Neural progenitor cell (in vitro differentiated cells): Measurements from ENCODE around the gene KDELR3. TPM values are rescaled to one million over a fixed set of nuclear protein-coding genes. Genes with fewer than 3 reads are reported as not detected.

Experiments used
- DNase-seq: peaks from one replicate; pipeline ENCODE4 v3.0.0-alpha.2; 2016; ENCODE audit warnings: low spot score
- H2AFZ ChIP-seq: fragments of 200-600 bp; sonication (generic); replicated peaks from 2 replicates; pipeline ENCODE4 v1.6.1; 2016; ENCODE audit warnings: antibody characterized with exemption
- H3F3A ChIP-seq: fragments of 200-600 bp; sonication (generic); 2 replicates; pipeline ENCODE4 v1.6.1; 2016; ENCODE audit warnings: antibody characterized with exemption, low read depth
- H3K27ac ChIP-seq: fragments of 200-600 bp; sonication (generic); 2 replicates; pipeline ENCODE4 v1.5.1; 2016; ENCODE audit warnings: mild to moderate bottlenecking
- H3K27me3 ChIP-seq: fragments of 200-600 bp; sonication (generic); 2 replicates; pipeline ENCODE4 v1.6.1; 2016; ENCODE audit warnings: mild to moderate bottlenecking, moderate library complexity
- H3K36me3 ChIP-seq: fragments of 200-600 bp; sonication (generic); 2 replicates; pipeline ENCODE4 v1.5.1; 2016
- H3K4me1 ChIP-seq: fragments of 200-600 bp; sonication (generic); 2 replicates; pipeline ENCODE4 v1.6.1; 2016; ENCODE audit warnings: mixed run types
- H3K4me2 ChIP-seq: fragments of 200-600 bp; sonication (generic); 2 replicates; pipeline ENCODE4 v1.6.1; 2016
- H3K4me3 ChIP-seq: fragments of 200-600 bp; sonication (generic); 2 replicates; pipeline ENCODE4 v1.5.1; 2016
- H3K79me2 ChIP-seq: fragments of 200-600 bp; sonication (generic); 2 replicates; pipeline ENCODE4 v1.6.1; 2016; ENCODE audit warnings: low read depth
- H3K9ac ChIP-seq: fragments of 200-600 bp; sonication (generic); 2 replicates; pipeline ENCODE4 v1.6.1; 2016
- H3K9me3 ChIP-seq: fragments of 200-600 bp; sonication (generic); 2 replicates; pipeline ENCODE4 v1.5.1; 2016; ENCODE audit warnings: low read depth
- H4K20me1 ChIP-seq: fragments of 200-600 bp; sonication (generic); 2 replicates; pipeline ENCODE4 v1.6.1; 2016; ENCODE audit warnings: low read depth
- H3K27ac Mint-ChIP-seq: 3 replicates; pipeline ENCODE4 v1.8.0; 2021; ENCODE audit warnings: mixed read lengths
- H3K27me3 Mint-ChIP-seq: 2 replicates; pipeline ENCODE4 v1.8.0; 2022; ENCODE audit warnings: low read depth, mild to moderate bottlenecking, inconsistent platforms, moderate library complexity, mixed read lengths; ENCODE audit not compliant: insufficient read depth
- H3K36me3 Mint-ChIP-seq: 3 replicates; pipeline ENCODE4 v1.8.0; 2021; ENCODE audit warnings: mixed read lengths
- H3K4me1 Mint-ChIP-seq: 3 replicates; pipeline ENCODE4 v1.8.0; 2021; ENCODE audit warnings: mixed read lengths
- H3K4me3 Mint-ChIP-seq: 3 replicates; pipeline ENCODE4 v1.8.0; 2021; ENCODE audit warnings: mild to moderate bottlenecking, moderate library complexity, mixed read lengths
- H3K9me3 Mint-ChIP-seq: 3 replicates; pipeline ENCODE4 v1.8.0; 2020; ENCODE audit warnings: mixed read lengths
- EZH2 ChIP-seq: fragments of 200-600 bp; sonication (generic); IDR thresholded peaks from 2 replicates; pipeline ENCODE4 v1.6.1; 2017; ENCODE audit warnings: antibody characterized with exemption, mild to moderate bottlenecking, moderate library complexity
- EZH2phosphoT487 ChIP-seq: fragments of 200-600 bp; sonication (generic); IDR thresholded peaks from 2 replicates; pipeline ENCODE4 v1.6.1; 2017; ENCODE audit warnings: antibody characterized with exemption
- total RNA-seq: library from RNA; depleted of rRNA; stranded (reverse); fragments of >200 nt; gene quantifications from 2 replicates; pipeline ENCODE4 v1.2.3, GENCODE V29; 2015; ENCODE audit warnings: low replicate concordance
- TF ChIP-seq, protein P1 (sequence below): fragments of 200-600 bp; sonication (generic); IDR thresholded peaks from 2 replicates; pipeline ENCODE4 v1.5.1; 2017; ENCODE audit warnings: antibody characterized with exemption, mild to moderate bottlenecking

The KDELR3 gene
- 3.4 and 4.6 TPM in 2 replicates for total RNA-seq

DNA sequence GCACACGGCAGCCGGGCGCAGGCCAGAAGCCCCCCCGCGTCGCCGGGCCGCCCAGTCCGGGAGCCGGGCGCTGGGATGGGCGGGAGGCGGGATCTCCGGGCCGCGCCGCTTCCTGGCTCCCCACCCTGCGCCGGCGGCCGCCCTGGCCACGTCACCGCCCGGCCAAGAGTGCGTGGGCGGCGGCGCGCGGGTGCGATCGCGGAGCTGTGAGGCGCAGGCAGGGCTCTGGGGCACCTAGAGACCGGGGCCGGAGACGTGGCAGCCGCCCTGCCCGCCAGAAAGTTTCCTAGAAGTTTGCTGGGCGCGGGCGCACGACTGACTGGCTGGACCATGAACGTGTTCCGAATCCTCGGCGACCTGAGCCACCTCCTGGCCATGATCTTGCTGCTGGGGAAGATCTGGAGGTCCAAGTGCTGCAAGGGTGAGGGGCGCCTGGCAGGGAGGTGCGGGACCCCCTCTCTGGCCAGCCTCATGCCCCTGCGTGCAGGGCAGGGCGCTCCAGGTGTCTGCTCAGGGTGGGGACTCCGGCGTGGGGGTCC, at the start of gene KDELR3:
KDELR3 (plus strand) TSS at position 193 of the 539 bp plus-strand sequence; CDS start at position 331, 138 bp downstream.
- no peaks in the 10 kb centered on the region for H4K20me1 ChIP-seq
- H3K4me1 ChIP-seq: peaks cover 21% of the 10 kb centered on the region
- H3K36me3 ChIP-seq: no peaks in the 10 kb centered on the region
- H3K4me2 ChIP-seq: peak within 1 kb of the TSS; percentile 97
- Mint-ChIP-seq H3K4me3 (peak within 1 kb of the TSS; percentile 81), H3K9me3 (no peaks in the 10 kb centered on the region), H3K27me3 (peaks cover 36% of the 10 kb centered on the region), H3K4me1 (peaks cover 28% of the 10 kb centered on the region), H3K27ac (no peak within 1 kb of the TSS), H3K36me3 (no peaks in the 10 kb centered on the region)
- peaks cover 12% of the 10 kb centered on the region for H3F3A ChIP-seq
- DNase-seq: peak; percentile 54
- H3K27me3 ChIP-seq: peaks cover 60% of the 10 kb centered on the region
- no peaks in the 10 kb centered on the region for H3K79me2 ChIP-seq
- peak within 1 kb of the TSS; percentile 96 for H2AFZ ChIP-seq
- no peaks in the 10 kb centered on the region for H3K9me3 ChIP-seq
- TF ChIP-seq EZH2phosphoT487 (peak; percentile 39), EZH2 (peak; percentile 61)
- TF ChIP-seq, protein P1, sequence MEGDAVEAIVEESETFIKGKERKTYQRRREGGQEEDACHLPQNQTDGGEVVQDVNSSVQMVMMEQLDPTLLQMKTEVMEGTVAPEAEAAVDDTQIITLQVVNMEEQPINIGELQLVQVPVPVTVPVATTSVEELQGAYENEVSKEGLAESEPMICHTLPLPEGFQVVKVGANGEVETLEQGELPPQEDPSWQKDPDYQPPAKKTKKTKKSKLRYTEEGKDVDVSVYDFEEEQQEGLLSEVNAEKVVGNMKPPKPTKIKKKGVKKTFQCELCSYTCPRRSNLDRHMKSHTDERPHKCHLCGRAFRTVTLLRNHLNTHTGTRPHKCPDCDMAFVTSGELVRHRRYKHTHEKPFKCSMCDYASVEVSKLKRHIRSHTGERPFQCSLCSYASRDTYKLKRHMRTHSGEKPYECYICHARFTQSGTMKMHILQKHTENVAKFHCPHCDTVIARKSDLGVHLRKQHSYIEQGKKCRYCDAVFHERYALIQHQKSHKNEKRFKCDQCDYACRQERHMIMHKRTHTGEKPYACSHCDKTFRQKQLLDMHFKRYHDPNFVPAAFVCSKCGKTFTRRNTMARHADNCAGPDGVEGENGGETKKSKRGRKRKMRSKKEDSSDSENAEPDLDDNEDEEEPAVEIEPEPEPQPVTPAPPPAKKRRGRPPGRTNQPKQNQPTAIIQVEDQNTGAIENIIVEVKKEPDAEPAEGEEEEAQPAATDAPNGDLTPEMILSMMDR: no peak
- peak within 1 kb of the TSS; percentile 66 for H3K4me3 ChIP-seq
- H3K27ac ChIP-seq: no peak within 1 kb of the TSS
- peak within 1 kb of the TSS; percentile 22 for H3K9ac ChIP-seq

DNA sequence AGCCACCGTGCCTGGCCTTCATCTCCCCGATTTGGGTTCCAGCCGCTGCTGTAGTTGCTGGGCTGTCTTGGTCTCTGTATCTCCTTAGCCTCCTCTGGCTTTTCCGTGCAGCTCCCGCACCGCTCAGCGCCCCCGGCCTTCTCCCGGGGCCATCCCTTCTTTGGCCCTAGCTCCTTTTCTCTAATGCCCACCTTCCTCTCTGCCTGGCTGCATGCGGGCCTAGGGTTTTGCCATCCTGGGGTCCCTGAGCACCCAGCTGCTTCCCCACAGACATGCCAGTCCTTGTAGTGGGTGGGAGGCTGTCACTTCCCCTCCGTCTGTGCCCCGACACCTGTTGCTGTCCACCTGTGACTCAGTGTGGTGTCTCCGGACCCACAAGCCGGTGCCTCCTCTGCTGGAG, 49.3 kb upstream of the KDELR3 start:
- Histone ChIP-seq H2AFZ (no peak overlapping the region), H3K4me3 (no peak overlapping the region), H3K4me1 (peaks cover 7% of the 10 kb centered on the region), H3K79me2 (no peaks in the 10 kb centered on the region), H3F3A (no peaks in the 10 kb centered on the region), H3K9me3 (no peaks in the 10 kb centered on the region), H3K9ac (no peak overlapping the region), H3K27me3 (no peaks in the 10 kb centered on the region), H3K4me2 (no peak overlapping the region), H4K20me1 (no peaks in the 10 kb centered on the region), H3K27ac (no peak overlapping the region), H3K36me3 (no peaks in the 10 kb centered on the region)
- H3K27ac Mint-ChIP-seq: peak overlapping the region; percentile 9
- H3K9me3 Mint-ChIP-seq: no peaks in the 10 kb centered on the region
- TF ChIP-seq, protein P1: no peak
- TF ChIP-seq EZH2phosphoT487 (no peak), EZH2 (no peak)
- no peaks in the 10 kb centered on the region for H3K27me3 Mint-ChIP-seq
- peaks cover 19% of the 10 kb centered on the region for H3K4me1 Mint-ChIP-seq
- H3K4me3 Mint-ChIP-seq: peak overlapping the region; percentile 61
- no peaks in the 10 kb centered on the region for H3K36me3 Mint-ChIP-seq
- no peak for DNase-seq

DNA sequence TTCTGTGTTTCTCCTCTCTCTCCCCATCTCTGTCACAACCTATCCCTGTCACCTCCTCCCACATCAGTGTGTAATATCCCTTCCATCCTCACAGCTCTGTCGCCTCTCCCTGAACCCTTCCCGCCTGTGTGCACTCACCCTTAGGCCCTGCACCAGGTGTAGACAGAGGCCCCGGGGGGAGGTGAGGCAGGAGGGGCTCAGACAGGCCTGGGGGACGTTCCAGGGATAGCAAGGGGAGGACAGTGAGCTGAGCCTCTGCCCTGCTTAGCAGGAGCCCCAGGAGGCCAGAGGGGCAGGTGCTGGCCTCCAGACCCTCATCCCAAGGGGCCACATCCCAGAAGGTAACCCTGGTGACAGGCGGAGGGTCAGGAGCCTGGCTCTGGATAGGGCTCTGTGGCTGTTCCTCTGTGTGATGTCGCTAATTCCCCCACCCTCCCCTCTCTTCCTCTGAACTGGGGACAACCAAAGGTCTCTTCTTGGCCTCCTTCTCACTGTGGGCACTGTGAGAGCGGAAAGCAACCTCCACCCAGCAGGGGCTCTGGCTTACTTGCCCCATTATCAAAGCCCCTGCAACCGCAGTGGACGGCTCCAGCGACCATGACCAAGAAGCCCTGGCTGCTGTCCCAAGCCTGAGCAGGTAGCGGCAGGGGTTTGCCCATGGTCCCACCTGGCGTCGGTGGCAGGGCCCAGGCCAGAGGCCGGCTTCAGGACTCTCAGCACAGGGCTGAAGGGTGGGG, 48.6 kb upstream of the KDELR3 start:
- peak overlapping the region; percentile 9 for H3K27ac Mint-ChIP-seq
- peaks cover 14% of the 10 kb centered on the region for H3K4me1 ChIP-seq
- H3K4me3 ChIP-seq: no peak overlapping the region
- H3K27ac ChIP-seq: no peak overlapping the region
- H3K9me3 ChIP-seq: no peaks in the 10 kb centered on the region
- no peak overlapping the region for H3K4me3 Mint-ChIP-seq
- no peak for DNase-seq
- no peaks in the 10 kb centered on the region for H3K36me3 Mint-ChIP-seq
- no peaks in the 10 kb centered on the region for H3K27me3 ChIP-seq
- H2AFZ ChIP-seq: no peak overlapping the region
- TF ChIP-seq EZH2phosphoT487 (no peak), EZH2 (no peak)
- H3K27me3 Mint-ChIP-seq: no peaks in the 10 kb centered on the region
- no peaks in the 10 kb centered on the region for H3K9me3 Mint-ChIP-seq
- H3K79me2 ChIP-seq: no peaks in the 10 kb centered on the region
- H3K4me1 Mint-ChIP-seq: peaks cover 19% of the 10 kb centered on the region
- H4K20me1 ChIP-seq: no peaks in the 10 kb centered on the region
- H3K36me3 ChIP-seq: no peaks in the 10 kb centered on the region
- H3K9ac ChIP-seq: no peak overlapping the region
- H3K4me2 ChIP-seq: no peak overlapping the region
- peaks cover 4% of the 10 kb centered on the region for H3F3A ChIP-seq

DNA sequence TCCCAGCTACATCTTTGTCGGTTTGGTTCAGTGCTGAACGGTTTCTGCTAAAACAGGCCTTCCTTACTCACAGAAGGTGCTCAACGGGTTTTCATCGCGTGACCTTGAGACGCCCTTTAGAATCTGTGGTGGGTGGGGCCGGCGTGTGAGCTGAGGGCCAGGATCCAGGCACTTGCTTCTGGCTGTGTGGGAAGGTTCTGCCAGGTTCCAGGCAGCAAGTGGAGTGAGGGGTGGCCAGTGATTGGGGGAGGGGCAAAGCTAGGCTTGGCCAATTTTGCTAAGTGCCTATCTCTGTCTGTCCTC, 48.1 kb upstream of the KDELR3 start:
- Histone ChIP-seq H3K36me3 (no peaks in the 10 kb centered on the region), H4K20me1 (no peaks in the 10 kb centered on the region), H3K27ac (no peak overlapping the region), H3K27me3 (no peaks in the 10 kb centered on the region), H3K4me3 (no peak overlapping the region), H3F3A (peaks cover 4% of the 10 kb centered on the region), H2AFZ (no peak overlapping the region), H3K4me2 (no peak overlapping the region), H3K9ac (no peak overlapping the region), H3K4me1 (peaks cover 15% of the 10 kb centered on the region), H3K9me3 (no peaks in the 10 kb centered on the region), H3K79me2 (no peaks in the 10 kb centered on the region)
- DNase-seq: no peak
- H3K27ac Mint-ChIP-seq: no peak overlapping the region
- no peaks in the 10 kb centered on the region for H3K36me3 Mint-ChIP-seq
- no peaks in the 10 kb centered on the region for H3K9me3 Mint-ChIP-seq
- H3K27me3 Mint-ChIP-seq: no peaks in the 10 kb centered on the region
- H3K4me3 Mint-ChIP-seq: no peak overlapping the region
- H3K4me1 Mint-ChIP-seq: peaks cover 19% of the 10 kb centered on the region
- TF ChIP-seq EZH2: no peak
- TF ChIP-seq, protein P1: no peak
- no peak for TF ChIP-seq EZH2phosphoT487
